K562 (cell line): ENCODE results near the gene FAM240A. TPM values are rescaled to one million over a fixed set of nuclear protein-coding genes. Genes with fewer than 3 reads are reported as not detected.

ENCODE experiments used
- BMI1 ChIP-seq: fragments of 150-350 bp; IDR thresholded peaks from 2 replicates; pipeline ENCODE4 v1.6.1; 2014; ENCODE audit warnings: low read length
- ETV5 ChIP-seq: sonication (generic); formaldehyde crosslinking; IDR thresholded peaks from 2 replicates; pipeline ENCODE4 v1.4.0; 2020; ENCODE audit warnings: low read depth, mild to moderate bottlenecking, missing genetic modification reagents
- EZH2 ChIP-seq: IDR thresholded peaks from 2 replicates; pipeline ENCODE4 v1.6.1; 2012; ENCODE audit warnings: low read depth, mild to moderate bottlenecking, inconsistent platforms, low read length, borderline replicate concordance
- GABPB1 ChIP-seq: sonication (generic); formaldehyde crosslinking; IDR thresholded peaks from 2 replicates; pipeline ENCODE4 v1.8.0; 2022; ENCODE audit warnings: mild to moderate bottlenecking, missing genetic modification reagents
- GATAD2A ChIP-seq: fragments of 450-650 bp; IDR thresholded peaks from 2 replicates; pipeline ENCODE4 v1.6.1; 2017
- KLF13 ChIP-seq: fragments of 450-650 bp; IDR thresholded peaks from 2 replicates; pipeline ENCODE4 v1.6.1; 2016; ENCODE audit warnings: missing genetic modification characterization, low read depth, mild to moderate bottlenecking, missing compliant biosample characterization, moderate library complexity, borderline replicate concordance
- MIER1 ChIP-seq: fragments of 450-650 bp; IDR thresholded peaks from 2 replicates; pipeline ENCODE4 v1.6.1; 2016; ENCODE audit warnings: antibody characterized with exemption, mild to moderate bottlenecking, low read depth
- PCBP2 ChIP-seq: fragments of 200-400 bp; formaldehyde crosslinking; IDR thresholded peaks from 2 replicates; pipeline ENCODE4 v1.6.1; 2018; ENCODE audit warnings: low read length, low read depth, mild to moderate bottlenecking, moderate library complexity; ENCODE audit not compliant: poor library complexity, severe bottlenecking
- TOE1 ChIP-seq, 2 experiments: fragments of 450-650 bp in 1 of 2; sonication (generic) in 1 of 2; formaldehyde crosslinking in 1 of 2; IDR thresholded peaks; 2 replicates each; pipeline versions ENCODE4 v1.7.1 to v1.8.0; 2016 to 2022; ENCODE audit warnings: borderline replicate concordance in 2 of 2, mild to moderate bottlenecking in 2 of 2, antibody characterized with exemption in 1 of 2, inconsistent platforms in 1 of 2, low read depth in 1 of 2, missing genetic modification reagents in 1 of 2, moderate library complexity in 1 of 2
- ZBTB17 ChIP-seq: fragments of 450-650 bp; formaldehyde crosslinking; IDR thresholded peaks from 2 replicates; pipeline ENCODE4 v1.4.0; 2020; ENCODE audit warnings: mild to moderate bottlenecking
- ZBTB7A ChIP-seq: IDR thresholded peaks from 2 replicates; pipeline ENCODE4 v1.6.1; 2011; ENCODE audit warnings: low read depth, mild to moderate bottlenecking, low read length, moderate library complexity, borderline replicate concordance; ENCODE audit not compliant: control insufficient read depth
- polyA plus RNA-seq, 8 experiments: library from polyadenylated mRNA; depleted of rRNA in 4 of 8; stranded (reverse) in 5 of 8; unstranded in 3 of 8; fragments of >200 nt; fragmentation: Nextera tagmentation in 2 of 8; fragmentation: Illumina TruSeq in 1 of 8; extraction: Ambion mirVana in 2 of 8; extraction: Trizol in 1 of 8; gene quantifications; 2 replicates each; pipeline versions ENCODE4 v1.2.1 to v1.2.3, GENCODE V29; 2011 to 2014; ENCODE audit warnings: inconsistent platforms in 1 of 8, missing spikeins in 1 of 8
- total RNA-seq, 7 experiments: library from RNA; depleted of rRNA in 6 of 7; stranded (reverse); fragments of >200 nt in 6 of 7; fragmentation: Illumina TruSeq in 2 of 7; extraction: Trizol in 2 of 7; gene quantifications; 2 replicates each; pipeline versions ENCODE4 v1.2.1 to v1.2.3, GENCODE V29; 2011 to 2021; ENCODE audit warnings: low replicate concordance in 1 of 7
- TF ChIP-seq, protein P1 (sequence below), 2 experiments: fragments of 450-650 bp; formaldehyde crosslinking in 1 of 2; IDR thresholded peaks; 2 replicates each; pipeline versions ENCODE4 v1.4.0 to v1.6.1; 2014 to 2020; ENCODE audit warnings: mild to moderate bottlenecking in 2 of 2, borderline replicate concordance in 1 of 2, low read depth in 1 of 2
- TF ChIP-seq, protein P2 (sequence below), 3 experiments: fragments of 200-800 bp in 1 of 3; sonication (Bioruptor generic) in 1 of 3; sonication (generic) in 1 of 3; formaldehyde crosslinking in 1 of 3; IDR thresholded peaks; 2 replicates each; pipeline versions ENCODE4 v1.6.1 to v1.8.0; 2016 to 2022; ENCODE audit warnings: mild to moderate bottlenecking in 2 of 3, missing compliant biosample characterization in 2 of 3, missing genetic modification characterization in 2 of 3, missing genetic modification reagents in 1 of 3

FAM240A gene
- total and polyA plus RNA-seq, 9 of the 15 experiments (the other 6 are each of a cell fraction or from before 2014, with no cell fraction given) = not detected

DNA sequence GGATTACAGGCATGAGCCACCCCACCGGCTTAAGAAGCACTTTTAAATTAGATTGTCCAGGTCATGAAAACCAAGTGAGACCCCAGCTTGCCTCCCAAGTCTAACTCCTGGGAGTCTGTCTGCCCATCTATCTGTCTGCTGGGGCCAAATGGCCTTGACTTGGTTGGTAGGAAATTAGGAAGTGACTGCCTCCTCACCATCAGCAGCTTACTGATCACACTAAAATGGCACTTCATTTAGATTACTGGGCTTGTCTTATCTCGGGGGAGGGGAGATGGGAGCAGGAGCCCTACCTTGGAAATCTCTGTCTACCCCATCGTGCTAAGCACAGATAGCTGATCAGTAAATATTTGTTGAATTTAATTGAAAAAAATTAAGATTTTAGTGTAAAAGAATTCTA lies 40.6 kb upstream of the FAM240A start (continued):
- TF ChIP-seq, protein P1, sequence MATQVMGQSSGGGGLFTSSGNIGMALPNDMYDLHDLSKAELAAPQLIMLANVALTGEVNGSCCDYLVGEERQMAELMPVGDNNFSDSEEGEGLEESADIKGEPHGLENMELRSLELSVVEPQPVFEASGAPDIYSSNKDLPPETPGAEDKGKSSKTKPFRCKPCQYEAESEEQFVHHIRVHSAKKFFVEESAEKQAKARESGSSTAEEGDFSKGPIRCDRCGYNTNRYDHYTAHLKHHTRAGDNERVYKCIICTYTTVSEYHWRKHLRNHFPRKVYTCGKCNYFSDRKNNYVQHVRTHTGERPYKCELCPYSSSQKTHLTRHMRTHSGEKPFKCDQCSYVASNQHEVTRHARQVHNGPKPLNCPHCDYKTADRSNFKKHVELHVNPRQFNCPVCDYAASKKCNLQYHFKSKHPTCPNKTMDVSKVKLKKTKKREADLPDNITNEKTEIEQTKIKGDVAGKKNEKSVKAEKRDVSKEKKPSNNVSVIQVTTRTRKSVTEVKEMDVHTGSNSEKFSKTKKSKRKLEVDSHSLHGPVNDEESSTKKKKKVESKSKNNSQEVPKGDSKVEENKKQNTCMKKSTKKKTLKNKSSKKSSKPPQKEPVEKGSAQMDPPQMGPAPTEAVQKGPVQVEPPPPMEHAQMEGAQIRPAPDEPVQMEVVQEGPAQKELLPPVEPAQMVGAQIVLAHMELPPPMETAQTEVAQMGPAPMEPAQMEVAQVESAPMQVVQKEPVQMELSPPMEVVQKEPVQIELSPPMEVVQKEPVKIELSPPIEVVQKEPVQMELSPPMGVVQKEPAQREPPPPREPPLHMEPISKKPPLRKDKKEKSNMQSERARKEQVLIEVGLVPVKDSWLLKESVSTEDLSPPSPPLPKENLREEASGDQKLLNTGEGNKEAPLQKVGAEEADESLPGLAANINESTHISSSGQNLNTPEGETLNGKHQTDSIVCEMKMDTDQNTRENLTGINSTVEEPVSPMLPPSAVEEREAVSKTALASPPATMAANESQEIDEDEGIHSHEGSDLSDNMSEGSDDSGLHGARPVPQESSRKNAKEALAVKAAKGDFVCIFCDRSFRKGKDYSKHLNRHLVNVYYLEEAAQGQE (IDR thresholded peaks at IDR 0.05; ENCODE audit: borderline replicate concordance) = no peak
- TF ChIP-seq, protein P1 (CRISPR knock-in tag; IDR thresholded peaks at IDR 0.05; ENCODE audit: low read depth) = no peak
- TF ChIP-seq KLF13 (tag) (no peak), PCBP2 (no peak), ZBTB17 (no peak), GATAD2A (no peak), MIER1 (no peak), ETV5 (CRISPR knock-in tag) (no peak), ZBTB7A (no peak), EZH2 (no peak), TOE1 (IDR thresholded peaks at IDR 0.05; ENCODE audit: borderline replicate concordance) (no peak), TOE1 (CRISPR knock-in tag; IDR thresholded peaks at IDR 0.05; ENCODE audit: borderline replicate concordance, low read depth) (no peak), BMI1 (no peak), GABPB1 (CRISPR knock-in tag) (no peak)
- TF ChIP-seq, protein P2, sequence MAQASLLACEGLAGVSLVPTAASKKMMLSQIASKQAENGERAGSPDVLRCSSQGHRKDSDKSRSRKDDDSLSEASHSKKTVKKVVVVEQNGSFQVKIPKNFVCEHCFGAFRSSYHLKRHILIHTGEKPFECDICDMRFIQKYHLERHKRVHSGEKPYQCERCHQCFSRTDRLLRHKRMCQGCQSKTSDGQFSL (CRISPR knock-in tag; IDR thresholded peaks at IDR 0.05) = no peak
- TF ChIP-seq, protein P2 (tag; IDR thresholded peaks at IDR 0.05) = no peak
